Right lobe of liver (tissue), 6 donors: Measurements from ENCODE around the gene CFAP53. TPM values are rescaled to one million over a fixed set of nuclear protein-coding genes. Genes with fewer than 3 reads are reported as not detected.

Experiments used
- ATAC-seq, 4 donors: fragments of 200-7000 bp; cut with Tn5 transposase; one replicate each; pipeline ENCODE4 v1.9.1; 2020; ENCODE audit warnings: mild to moderate bottlenecking in 4 of 4, moderate library complexity in 4 of 4
- DNase-seq, 3 donors: peaks; one replicate each; pipeline ENCODE4 v3.0.0-alpha.2; 2020
- H3K27ac ChIP-seq, 3 donors: fragments of 200-600 bp; one replicate each; pipeline ENCODE4 v1.8.0; 2022
- H3K27me3 ChIP-seq, 2 donors: fragments of 200-600 bp; one replicate each; pipeline ENCODE4 v1.8.0; 2022
- H3K36me3 ChIP-seq, 4 donors: fragments of 200-600 bp; sonication (generic) in 1 of 4; one replicate each; pipeline versions ENCODE4 v1.5.1 to v1.8.0; 2017 to 2022; ENCODE audit warnings: control low read depth in 1 of 4
- H3K4me1 ChIP-seq, 4 donors: fragments of 200-600 bp; sonication (generic) in 1 of 4; one replicate each; pipeline versions ENCODE4 v1.5.1 to v1.8.0; 2017 to 2022; ENCODE audit warnings: control low read depth in 1 of 4
- H3K4me3 ChIP-seq, 3 donors: fragments of 200-600 bp; one replicate each; pipeline ENCODE4 v1.8.0; 2022
- H3K9me3 ChIP-seq, 4 donors: fragments of 200-600 bp; sonication (generic) in 1 of 4; one replicate each; pipeline versions ENCODE4 v1.5.1 to v1.8.0; 2017 to 2022; ENCODE audit warnings: control low read depth in 1 of 4
- POLR2A ChIP-seq: fragments of 450-650 bp; IDR thresholded peaks from one replicate; pipeline ENCODE4 v1.6.1; 2017; ENCODE audit warnings: antibody characterized with exemption, mild to moderate bottlenecking
- WGBS: methylation state at CpG from one replicate; pipeline ENCODE4 v1.1.6; 2018; ENCODE audit warnings: low coverage, low lambda C conversion rate; ENCODE audit not compliant: insufficient coverage; ENCODE audit errors: missing lambda C conversion rate; 5-methylcytosine and 5-hydroxymethylcytosine counted together
- intact Hi-C, 2 donors: fragments of 100-400 bp; cut with DNase I; formaldehyde crosslinking; loops; one replicate each; pipeline versions ENCODE4 v1.11.2 to v1.14.1; 2022
- total RNA-seq, 6 experiments: library from RNA; depleted of rRNA in 2 of 6; stranded (reverse); fragments of >200 nt in 2 of 6; fragmentation: NEBNext Ultra II Directional in 3 of 6; extraction: Animal tissue kit (Norgen Biotek cat#: 25700) in 3 of 6; gene quantifications; one replicate each; pipeline versions ENCODE4 v1.1.0 to v1.2.4, GENCODE V29; 2016 to 2023
- TF ChIP-seq, protein P1 (sequence below), 4 donors: fragments of 200-600 bp in 3 of 4; fragments of 450-650 bp in 1 of 4; IDR thresholded peaks; one replicate each; pipeline versions ENCODE4 v1.5.1 to v1.8.0; 2016 to 2022; ENCODE audit warnings: antibody characterized with exemption in 4 of 4, mild to moderate bottlenecking in 2 of 4
- donor health status: DM: no; HTN: yes; CAD: no.
- donor health status: DM: no; HTN: no; CAD: no.
- donor health status: DM: no; HTN: no; CAD: no.
- donor health status: DM: no; HTN: yes; CAD: no.
- donor health status: DM: no; HTN: yes; CAD: no.

Gene CFAP53
- total RNA-seq, 6 experiments from 2014 or later = 0.13 to 0.17 (median 0.14) TPM; not detected in 3

DNA sequence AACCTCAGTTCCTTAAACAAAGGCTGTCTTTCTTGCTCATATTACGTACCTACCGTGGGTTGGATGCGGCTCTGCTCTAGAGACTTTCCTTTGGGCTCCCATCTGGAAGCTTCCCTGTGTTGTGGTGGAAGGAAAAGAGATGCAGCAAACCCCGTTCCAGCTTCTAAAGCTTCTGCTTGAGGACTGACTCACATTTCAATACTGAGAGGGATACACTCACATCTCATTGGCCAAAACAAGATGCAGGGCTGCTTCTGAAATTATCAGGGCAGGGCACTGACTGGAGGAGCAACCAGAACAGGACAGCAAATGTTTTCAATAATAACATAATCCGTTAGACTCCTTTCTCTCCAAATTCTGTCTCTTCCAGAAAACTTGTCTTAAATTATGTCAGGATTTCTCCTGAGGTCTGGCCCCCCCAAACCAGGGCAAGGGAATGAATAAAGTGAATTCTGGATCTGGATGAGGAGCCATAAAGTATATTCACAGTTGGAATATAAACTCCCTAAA, 66.9 kb downstream of the CFAP53 start:
- intact Hi-C loops = no loop called here
- 63% methylated on average over 4 of the region's 5 CpGs for WGBS
- ATAC-seq = no peak
- no peak for TF ChIP-seq POLR2A
- TF ChIP-seq, protein P1, sequence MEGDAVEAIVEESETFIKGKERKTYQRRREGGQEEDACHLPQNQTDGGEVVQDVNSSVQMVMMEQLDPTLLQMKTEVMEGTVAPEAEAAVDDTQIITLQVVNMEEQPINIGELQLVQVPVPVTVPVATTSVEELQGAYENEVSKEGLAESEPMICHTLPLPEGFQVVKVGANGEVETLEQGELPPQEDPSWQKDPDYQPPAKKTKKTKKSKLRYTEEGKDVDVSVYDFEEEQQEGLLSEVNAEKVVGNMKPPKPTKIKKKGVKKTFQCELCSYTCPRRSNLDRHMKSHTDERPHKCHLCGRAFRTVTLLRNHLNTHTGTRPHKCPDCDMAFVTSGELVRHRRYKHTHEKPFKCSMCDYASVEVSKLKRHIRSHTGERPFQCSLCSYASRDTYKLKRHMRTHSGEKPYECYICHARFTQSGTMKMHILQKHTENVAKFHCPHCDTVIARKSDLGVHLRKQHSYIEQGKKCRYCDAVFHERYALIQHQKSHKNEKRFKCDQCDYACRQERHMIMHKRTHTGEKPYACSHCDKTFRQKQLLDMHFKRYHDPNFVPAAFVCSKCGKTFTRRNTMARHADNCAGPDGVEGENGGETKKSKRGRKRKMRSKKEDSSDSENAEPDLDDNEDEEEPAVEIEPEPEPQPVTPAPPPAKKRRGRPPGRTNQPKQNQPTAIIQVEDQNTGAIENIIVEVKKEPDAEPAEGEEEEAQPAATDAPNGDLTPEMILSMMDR (IDR thresholded peaks at IDR 0.05) = no peak
- H3K4me3 ChIP-seq = no peak overlapping the region
- no peaks in the 10 kb centered on the region for H3K9me3 ChIP-seq
- no peak for DNase-seq
- no peaks in the 10 kb centered on the region for H3K27me3 ChIP-seq
- H3K27ac ChIP-seq = no peak overlapping the region
- H3K4me1 ChIP-seq = no peaks in the 10 kb centered on the region
- no peaks in the 10 kb centered on the region for H3K36me3 ChIP-seq

DNA sequence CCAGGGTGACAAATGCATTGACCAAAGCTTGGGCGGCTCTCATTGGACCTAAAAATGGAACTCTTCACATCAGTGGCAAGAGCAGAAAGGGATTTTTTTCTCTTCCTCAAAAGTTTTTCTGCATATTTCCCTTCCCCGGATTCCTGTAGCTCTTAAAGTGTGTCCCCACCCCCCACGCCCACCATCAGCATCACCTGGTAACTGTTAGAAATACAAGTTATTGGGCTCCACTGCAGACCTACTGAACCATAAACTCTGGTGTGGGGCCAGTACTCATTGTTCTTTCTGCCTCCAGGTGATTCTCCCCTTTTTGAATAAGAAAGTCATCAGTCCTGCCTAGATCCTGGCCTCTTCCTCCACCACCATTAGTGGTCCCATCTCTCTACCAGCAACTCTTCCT, 70.0 kb downstream of the CFAP53 start:
- ATAC-seq = no peak
- WGBS = 72% methylated on average over 3 of the region's 3 CpGs
- intact Hi-C loops = no loop called here
- TF ChIP-seq, protein P1 (IDR thresholded peaks at IDR 0.05) = no peak
- TF ChIP-seq POLR2A = no peak
- Histone ChIP-seq H3K4me3 (no peak overlapping the region), H3K27me3 (no peaks in the 10 kb centered on the region), H3K4me1 (peaks cover 0 to 11% (median 0%) of the 10 kb centered on the region in 4 donors), H3K9me3 (no peaks in the 10 kb centered on the region), H3K36me3 (no peaks in the 10 kb centered on the region), H3K27ac (no peak overlapping the region)
- DNase-seq = no peak

DNA sequence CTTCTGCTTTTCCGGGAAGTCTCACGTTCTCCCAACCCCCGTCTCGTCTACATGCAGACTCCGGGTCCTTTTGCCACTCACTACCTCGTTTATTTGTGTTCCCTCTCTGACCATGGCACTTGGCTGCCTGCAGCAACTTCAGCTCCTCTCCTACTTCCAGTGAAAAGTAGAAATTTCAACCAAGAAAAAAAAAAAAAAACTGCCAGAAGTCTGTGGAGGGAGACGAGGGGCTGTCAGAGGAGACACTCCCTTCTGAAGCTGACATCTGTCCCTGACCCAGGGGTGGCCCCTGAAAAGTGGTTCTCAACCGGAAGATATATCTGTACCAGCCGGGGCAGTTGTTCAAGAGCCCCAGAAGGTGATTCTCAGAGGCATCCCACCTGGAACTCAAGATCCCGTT, 70.6 kb downstream of the CFAP53 start:
- intact Hi-C loops = no loop called here

DNA sequence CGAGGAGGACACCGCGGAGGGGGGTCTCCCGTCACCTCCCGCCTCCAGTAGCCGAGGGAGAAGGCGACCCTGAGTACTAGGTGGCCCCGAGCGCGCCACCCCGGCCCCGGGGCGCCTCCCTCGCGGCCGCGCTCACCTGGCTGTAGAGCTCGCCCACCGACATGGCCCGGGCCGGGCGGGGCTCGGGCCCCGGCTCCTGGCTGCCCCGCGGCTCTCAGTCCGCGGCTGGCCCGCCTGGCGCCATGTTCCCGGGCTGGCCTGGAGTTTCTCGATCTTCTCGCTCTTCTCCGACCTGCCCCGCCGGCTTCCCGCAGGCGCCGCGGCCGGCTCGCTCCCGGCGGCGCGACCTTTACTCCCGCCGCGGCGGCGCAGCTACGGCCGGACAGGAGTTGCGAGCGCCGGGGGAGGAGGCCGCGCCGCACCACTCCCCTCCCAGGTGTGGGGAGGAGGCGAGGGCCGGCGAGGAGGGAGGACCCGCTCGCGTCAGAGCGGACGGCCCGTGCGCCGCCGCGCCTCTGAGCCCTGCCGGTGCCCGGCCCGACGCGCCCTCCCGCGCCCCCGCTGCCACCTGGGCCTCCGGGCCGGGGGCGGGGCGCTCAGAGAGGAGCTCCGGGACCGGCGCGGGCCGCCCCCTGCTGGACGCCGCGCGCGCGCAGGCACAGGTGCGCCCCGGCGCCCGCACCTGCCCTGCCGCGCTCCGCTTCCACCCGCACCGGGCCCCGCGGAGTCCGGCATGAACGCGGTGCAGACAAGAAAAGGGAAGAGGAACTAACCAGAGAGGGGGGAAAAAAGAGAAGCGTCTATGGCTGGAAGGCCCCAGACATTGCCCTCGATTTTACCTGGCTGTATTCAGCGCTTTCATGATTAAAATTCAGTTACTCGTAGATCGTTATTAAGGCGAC, 71.4 kb downstream of the CFAP53 start, which contains the start of gene MYO5B:
Gene MYO5B (minus strand): TSS at position 517 of the 902 bp plus-strand sequence. CDS start 354 bp downstream, at position 163.
- Histone ChIP-seq H3K9me3 (no peaks in the 10 kb centered on the region), H3K27me3 (no peaks in the 10 kb centered on the region), H3K27ac (peak within 1 kb of the TSS in 2 of 3 donors; percentile 61 to 66), H3K4me3 (peak within 1 kb of the TSS; percentile 62 to 92 (median 87)), H3K36me3 (no peaks in the 10 kb centered on the region), H3K4me1 (peaks cover 0 to 11% (median 0%) of the 10 kb centered on the region in 4 donors)
- ATAC-seq (peak; percentile 96 to 99 (median 98)), DNase-seq (peak; percentile 90 to 93 (median 92))
- intact Hi-C loops = no loop called here
- peak; percentile 93 for TF ChIP-seq POLR2A
- TF ChIP-seq, protein P1 (IDR thresholded peaks at IDR 0.05) = peak; percentile 31 to 93 (median 66)
- WGBS = 3% methylated on average over 20 of the region's 115 CpGs

More for the DNA sequence above, 70.6 kb downstream of the CFAP53 start:
- no peak for TF ChIP-seq POLR2A
- H3K4me3 ChIP-seq = no peak overlapping the region
- WGBS = 26% methylated on average over 9 of the region's 10 CpGs
- peaks cover 0 to 11% (median 0%) of the 10 kb centered on the region in 4 donors for H3K4me1 ChIP-seq
- DNase-seq (no peak), ATAC-seq (no peak)
- H3K36me3 ChIP-seq = no peaks in the 10 kb centered on the region
- H3K27ac ChIP-seq = no peak overlapping the region
- no peaks in the 10 kb centered on the region for H3K9me3 ChIP-seq
- H3K27me3 ChIP-seq = no peaks in the 10 kb centered on the region
